ENCODE measurements around the gene CDC27. TPM values are rescaled to one million over a fixed set of nuclear protein-coding genes. Genes with fewer than 3 reads are reported as not detected.

The CDC27 gene
- total RNA-seq, 2 donors from 2014 or later = 39.3 to 46.6 TPM

DNA sequence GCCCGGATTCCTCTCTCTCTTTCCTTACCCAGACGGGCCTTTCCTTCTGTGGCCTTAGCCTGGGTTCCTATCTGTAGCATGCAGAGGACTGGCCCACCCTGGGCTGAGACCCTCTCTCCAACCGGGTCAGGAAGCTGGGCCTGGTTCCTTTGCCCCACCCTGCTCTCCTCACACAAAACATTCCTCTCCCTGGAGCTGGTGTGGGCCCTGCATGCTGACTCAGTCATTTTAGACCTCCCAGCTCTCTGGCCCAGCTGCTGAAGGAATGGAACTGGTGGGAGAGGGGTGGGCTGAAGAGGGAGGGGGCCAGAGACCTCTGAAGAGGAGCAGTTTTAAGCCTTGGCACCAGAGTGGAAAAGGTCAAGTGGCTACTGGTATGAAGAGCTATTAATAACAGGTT lies 21.0 kb upstream of the CDC27 start:
- Histone ChIP-seq H3K36me3 (peaks cover 54% of the 10 kb centered on the region), H3K4me3 (peak overlapping the region; percentile 52 to 67), H3K27ac (peak overlapping the region; percentile 79 to 95), H3K4me1 (peaks cover 0 to 25% of the 10 kb centered on the region in 2 donors), H3K9me3 (no peaks in the 10 kb centered on the region), H3K27me3 (no peaks in the 10 kb centered on the region)
- DNase-seq (ENCODE audit: low spot score) = no peak
- TF ChIP-seq, protein P1, sequence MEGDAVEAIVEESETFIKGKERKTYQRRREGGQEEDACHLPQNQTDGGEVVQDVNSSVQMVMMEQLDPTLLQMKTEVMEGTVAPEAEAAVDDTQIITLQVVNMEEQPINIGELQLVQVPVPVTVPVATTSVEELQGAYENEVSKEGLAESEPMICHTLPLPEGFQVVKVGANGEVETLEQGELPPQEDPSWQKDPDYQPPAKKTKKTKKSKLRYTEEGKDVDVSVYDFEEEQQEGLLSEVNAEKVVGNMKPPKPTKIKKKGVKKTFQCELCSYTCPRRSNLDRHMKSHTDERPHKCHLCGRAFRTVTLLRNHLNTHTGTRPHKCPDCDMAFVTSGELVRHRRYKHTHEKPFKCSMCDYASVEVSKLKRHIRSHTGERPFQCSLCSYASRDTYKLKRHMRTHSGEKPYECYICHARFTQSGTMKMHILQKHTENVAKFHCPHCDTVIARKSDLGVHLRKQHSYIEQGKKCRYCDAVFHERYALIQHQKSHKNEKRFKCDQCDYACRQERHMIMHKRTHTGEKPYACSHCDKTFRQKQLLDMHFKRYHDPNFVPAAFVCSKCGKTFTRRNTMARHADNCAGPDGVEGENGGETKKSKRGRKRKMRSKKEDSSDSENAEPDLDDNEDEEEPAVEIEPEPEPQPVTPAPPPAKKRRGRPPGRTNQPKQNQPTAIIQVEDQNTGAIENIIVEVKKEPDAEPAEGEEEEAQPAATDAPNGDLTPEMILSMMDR (IDR thresholded peaks at IDR 0.05) = no peak

DNA sequence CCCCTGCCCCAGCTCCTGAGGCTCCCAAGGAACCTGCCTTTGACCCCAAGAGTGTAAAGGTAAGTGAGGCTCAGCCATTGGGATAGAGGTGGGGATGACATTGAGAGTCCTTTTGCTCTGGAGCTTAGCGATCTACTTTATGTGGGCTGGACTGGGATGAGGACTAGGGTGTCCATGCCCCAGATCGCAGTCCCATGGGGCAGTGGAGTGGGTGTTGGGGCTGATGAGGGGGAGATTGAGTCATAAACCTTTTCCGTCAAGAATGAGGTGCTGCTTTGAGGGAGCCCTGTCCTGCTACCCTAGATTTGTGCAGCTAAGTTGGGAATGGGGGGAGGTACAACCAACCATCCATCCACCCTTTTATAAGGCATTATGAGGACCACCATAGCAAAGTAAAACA lies 20.4 kb upstream of the CDC27 start:
- Histone ChIP-seq H3K36me3 (peaks cover 50% of the 10 kb centered on the region), H3K9me3 (no peaks in the 10 kb centered on the region), H3K4me3 (peak overlapping the region; percentile 52 to 67), H3K4me1 (peaks cover 0 to 31% of the 10 kb centered on the region in 2 donors), H3K27me3 (no peaks in the 10 kb centered on the region), H3K27ac (peak overlapping the region; percentile 79 to 95)
- no peak for DNase-seq (ENCODE audit: low spot score)
- TF ChIP-seq, protein P1 (IDR thresholded peaks at IDR 0.05) = no peak

DNA sequence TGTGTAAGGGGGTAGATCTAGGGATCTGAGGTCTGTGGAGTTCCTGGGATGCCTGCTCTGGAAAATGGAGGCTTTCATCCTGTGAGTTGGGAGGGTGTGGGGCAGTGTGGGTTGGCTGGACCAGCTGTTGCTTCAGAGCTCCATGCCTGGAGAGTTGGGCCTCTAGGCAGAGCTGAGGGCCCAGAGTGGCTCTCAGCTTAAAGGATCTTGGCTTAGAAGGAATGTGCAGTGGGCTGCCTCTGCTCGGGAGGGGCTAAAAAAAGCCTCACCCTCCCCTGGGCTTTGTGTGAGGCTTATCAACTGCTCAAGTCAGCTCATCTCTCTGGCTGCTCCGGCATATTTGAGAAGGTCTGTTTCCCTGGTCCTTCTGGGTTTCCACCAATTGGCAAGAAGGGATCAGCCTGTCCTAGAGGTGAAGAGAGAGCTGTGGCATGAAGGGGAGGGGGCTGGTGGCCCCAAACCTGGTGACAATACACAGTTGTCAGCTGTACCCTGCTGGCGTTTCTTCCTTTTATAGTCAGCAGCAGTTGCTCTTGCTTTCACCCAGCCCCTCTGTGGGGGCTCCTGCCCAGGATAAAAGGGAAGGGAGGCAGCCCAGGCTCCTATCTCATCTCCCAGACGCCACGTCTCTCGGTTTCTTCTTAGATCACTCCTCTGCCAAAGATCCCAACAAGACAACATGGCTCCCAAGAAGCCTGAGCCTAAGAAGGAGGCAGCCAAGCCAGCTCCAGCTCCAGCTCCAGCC lies 19.8 kb upstream of the CDC27 start, which contains the start of gene MYL4:
TSS of gene MYL4 (plus strand) at position 605 of the 745 bp plus-strand sequence. CDS start at position 680, 75 bp downstream.
- Histone ChIP-seq H3K4me1 (peaks cover 0 to 37% of the 10 kb centered on the region in 2 donors), H3K27me3 (no peaks in the 10 kb centered on the region), H3K4me3 (peak within 1 kb of the TSS; percentile 52 to 67), H3K27ac (peak within 1 kb of the TSS; percentile 79 to 95), H3K36me3 (peaks cover 45% of the 10 kb centered on the region), H3K9me3 (no peaks in the 10 kb centered on the region)
- DNase-seq (ENCODE audit: low spot score) = no peak
- TF ChIP-seq, protein P1 (IDR thresholded peaks at IDR 0.05) = no peak

DNA sequence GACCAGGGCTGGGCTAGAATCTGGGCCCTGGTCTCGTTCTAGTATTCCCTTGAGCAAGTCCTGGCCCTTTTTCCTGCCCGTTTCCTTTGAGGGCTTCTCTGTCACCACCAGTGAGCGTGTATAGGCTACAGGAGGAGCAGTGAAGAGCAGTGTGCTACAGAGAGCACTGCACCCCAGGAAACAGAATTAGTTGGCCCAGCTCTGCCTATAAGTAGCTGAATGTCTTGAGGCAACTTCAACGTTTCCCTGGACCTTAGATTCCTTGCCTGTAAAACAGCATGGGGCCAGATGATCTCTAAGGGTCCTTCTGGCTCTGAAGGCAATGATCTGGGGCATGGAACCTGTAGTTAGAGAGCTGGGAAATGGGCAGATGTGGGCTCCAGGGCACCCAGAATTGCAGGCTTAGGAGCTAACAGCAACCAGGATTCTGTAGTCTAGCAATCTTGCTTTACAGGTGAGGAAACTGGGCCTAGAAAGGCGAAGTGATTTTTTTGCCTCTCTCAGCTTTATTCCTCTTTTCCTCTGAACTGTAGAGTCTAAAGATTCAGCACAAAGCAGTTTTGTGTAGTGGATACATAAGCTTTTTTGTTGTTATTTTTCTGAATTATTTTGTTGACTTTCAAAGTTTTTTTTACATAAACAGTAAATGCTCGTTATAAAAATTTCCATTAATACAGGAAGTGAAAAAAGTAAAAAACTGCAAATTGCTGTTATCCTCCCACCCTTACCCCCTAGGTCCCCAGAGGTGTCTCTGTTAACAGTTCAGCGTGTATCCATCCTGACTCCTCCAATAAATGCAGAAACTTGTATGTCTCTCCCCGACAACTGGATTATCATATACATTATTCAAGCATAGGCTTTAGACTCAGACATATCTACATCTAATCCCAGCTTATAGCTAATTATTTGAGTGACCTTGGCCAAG lies 18.3 kb upstream of the CDC27 start:
- Histone ChIP-seq H3K36me3 (peaks cover 30% of the 10 kb centered on the region), H3K4me1 (peaks cover 0 to 42% of the 10 kb centered on the region in 2 donors), H3K27ac (peak overlapping the region; percentile 84 to 95), H3K9me3 (no peaks in the 10 kb centered on the region), H3K27me3 (no peaks in the 10 kb centered on the region), H3K4me3 (no peak overlapping the region)
- TF ChIP-seq, protein P1 (IDR thresholded peaks at IDR 0.05) = no peak
- DNase-seq (ENCODE audit: low spot score) = no peak

DNA sequence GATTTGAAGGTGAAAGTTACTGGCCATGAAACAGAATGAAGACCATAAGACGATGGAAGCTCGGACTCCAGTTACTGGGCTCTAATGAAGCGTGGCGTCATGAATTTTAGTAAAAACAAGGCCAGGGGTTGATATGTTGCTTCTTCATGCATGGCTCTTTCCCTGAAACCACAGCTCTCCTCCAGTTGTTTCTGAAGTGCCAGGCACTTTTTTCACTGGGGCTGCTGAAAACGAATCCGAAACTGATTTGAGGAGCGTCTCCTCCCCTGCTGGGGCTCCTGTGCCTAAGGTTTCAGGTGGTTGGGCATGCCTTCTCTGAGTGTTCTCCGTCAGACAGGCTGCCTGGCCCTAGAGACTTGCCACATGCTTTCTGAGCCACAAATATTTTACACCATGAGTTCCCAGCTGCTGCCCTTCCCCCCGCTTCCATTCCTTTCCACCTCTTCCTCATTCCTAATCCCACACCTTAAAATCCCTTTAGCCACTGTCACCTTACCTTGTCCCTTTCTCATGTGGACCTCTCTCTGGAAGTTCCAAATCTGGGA lies 16.4 kb upstream of the CDC27 start:
- H3K4me3 ChIP-seq = peak overlapping the region in 1 of 2 donors; percentile 8
- H3K27ac ChIP-seq = peak overlapping the region; percentile 84 to 95
- peaks cover 0 to 42% of the 10 kb centered on the region in 2 donors for H3K4me1 ChIP-seq
- TF ChIP-seq, protein P1 (IDR thresholded peaks at IDR 0.05) = no peak
- DNase-seq (ENCODE audit: low spot score) = no peak
- H3K9me3 ChIP-seq = no peaks in the 10 kb centered on the region
- no peaks in the 10 kb centered on the region for H3K27me3 ChIP-seq
- H3K36me3 ChIP-seq = peaks cover 11% of the 10 kb centered on the region
